ENCODE results near the gene FXYD2.

The FXYD2 gene

DNA sequence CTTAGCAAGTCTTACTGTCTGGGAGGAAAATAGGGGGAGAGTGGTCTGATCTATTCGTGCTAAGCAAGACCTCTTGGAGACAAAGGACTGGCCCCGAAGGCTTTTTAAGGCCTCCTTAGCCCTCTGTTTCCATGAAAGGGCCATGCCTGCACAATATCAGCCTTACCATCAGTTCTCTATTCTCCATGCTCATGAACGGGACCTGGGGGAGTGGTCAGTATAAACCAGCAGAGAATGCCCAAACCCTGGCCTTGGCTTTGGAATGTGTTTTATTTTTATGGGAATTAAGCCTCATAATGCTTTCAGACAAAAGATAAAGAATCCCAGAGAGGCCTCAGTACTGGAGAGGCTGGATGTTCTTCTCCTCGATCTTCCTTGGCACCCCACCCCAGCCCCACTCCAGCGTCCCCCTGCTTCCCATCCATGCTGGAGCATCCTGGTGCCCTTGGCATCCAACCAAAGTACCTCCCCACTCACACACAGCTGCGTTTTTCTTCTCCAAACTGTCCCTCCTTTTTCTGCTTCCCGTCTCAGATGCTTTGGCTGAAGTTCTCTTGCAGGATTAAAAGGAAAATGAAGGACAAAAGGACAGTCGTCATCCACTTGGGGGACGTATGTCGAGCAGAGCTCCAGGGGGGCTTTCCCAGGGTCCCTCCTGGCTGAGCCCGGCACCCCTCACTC is 33.3 kb upstream of the FXYD2 start:
- DNase-seq (ENCODE audit: low read depth in 2 of 2): no peak

DNA sequence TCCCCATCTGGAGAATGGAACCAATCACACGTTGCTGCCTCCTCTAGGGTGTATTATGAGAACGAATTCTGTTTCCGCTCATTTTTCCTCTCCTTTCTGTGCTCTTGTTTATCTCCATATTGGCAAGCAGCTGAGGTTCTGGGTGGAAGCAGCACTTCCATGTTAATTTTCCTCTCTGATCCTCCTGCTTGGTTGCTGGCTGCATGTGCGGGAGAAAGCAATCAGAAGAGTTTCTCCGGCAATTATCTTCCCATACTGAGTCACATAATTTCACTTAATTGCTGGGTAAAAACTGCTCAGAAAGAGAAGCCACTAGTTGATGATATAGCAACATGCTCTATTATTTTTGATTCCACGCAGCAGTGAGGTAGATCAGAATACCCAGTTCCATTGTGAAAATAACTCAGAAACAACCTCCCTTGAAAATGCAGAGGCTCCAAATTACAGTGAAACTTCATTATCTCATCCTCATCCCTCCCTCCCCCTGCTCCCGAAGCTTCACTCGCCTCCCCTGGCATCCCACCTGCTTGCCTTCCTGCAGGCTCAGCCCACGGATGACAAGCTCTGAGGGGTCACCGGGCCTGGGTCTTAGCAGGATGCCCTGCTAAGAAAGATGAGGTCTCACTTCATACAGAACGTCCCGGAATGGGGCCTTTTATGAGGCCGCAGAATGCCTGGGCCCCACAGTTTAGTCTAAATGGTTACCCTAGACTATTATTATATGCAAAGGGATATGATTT is 31.5 kb upstream of the FXYD2 start:
- no peak for DNase-seq (ENCODE audit: low read depth in 2 of 2)

DNA sequence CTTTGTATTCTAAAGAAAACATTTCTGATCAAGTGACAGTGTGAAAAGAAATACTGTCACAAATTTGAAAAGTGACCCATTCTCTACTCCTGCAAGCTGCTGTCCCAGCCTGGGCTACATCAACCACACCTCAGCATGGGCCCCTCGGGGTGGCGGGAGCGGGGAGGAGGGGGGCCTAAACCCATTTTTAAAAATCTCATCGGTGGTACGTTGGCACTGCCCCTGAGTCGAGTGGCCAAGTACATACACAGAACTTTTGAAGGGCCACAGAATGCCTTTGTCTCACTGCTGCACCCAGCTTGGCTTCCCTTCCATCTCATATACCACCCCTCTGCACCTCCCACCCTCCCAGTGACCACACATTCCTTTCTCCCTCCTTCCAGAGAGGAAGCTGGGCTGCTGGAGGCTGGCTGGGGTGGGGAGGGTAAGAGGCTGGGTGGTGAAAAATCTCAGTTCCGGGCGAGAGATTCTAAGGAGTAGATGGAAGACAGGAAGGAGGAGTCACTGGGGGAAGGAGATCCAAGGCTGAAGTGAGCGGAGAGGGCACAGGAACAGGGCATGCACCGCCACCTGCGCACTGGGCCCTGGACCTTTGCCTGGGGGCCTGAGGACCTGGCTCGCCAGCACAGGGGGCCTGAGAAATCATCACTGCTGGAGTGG is 30.8 kb upstream of the FXYD2 start:
- no peak for DNase-seq (ENCODE audit: low read depth in 2 of 2)

DNA sequence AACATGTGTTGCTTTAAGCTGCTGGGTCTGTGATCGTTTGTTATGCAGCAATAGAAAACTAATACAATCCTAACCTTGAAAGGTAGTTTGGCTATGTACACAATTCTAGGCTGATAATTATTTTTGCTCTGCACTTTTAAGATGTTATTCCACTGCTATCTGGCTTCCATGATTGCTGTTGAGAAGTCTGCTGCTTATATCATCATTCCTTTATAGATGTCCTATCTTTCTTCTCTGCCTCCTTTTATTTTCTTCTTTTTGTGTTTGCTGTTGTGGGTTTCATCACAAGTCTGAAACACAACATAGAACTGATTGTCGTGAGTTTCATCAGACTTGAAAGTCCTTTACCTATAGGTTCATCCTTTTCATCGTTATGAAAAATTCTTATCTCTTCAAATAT is 27.8 kb upstream of the FXYD2 start:
- no peak for DNase-seq (ENCODE audit: low read depth in 2 of 2)

DNA sequence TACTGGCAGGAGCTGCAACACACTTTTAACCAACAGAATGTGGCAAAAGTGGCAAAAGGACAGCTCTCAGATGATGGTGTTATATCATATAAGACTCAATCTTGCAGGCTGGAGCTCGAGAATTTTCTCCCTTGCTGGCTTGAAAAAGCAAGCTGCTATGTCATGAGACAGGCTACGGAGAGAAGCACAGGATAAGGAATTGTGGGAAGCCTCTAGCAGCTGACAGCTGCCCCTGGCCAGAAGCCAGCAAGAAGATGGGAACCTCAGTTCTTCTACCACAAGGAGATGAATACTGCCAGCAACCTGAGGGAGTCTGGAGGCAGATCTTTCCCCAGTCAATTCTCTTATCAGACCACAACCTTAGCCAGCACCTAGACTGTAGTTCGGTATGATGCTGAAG is 27.3 kb upstream of the FXYD2 start:
- DNase-seq (ENCODE audit: low read depth in 2 of 2): no peak

DNA sequence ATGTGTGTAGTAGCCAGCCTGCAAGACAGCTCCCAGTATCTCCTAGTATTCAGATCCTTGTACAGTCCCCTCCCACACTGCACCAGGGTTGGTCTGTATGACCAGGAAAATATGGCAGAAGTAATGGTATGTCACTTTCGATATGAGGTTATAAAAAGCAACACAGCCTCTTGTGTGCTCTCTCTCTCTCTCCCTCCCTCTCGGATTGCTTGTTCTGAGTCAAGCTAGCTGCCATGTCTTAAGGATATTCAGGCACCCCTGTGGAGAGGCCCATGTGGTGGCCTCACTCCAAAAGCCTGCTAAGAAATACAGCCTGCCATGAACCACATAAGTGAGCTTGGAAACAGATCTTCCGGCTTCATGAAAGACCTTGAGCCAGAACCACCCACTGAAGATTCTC is 26.6 kb upstream of the FXYD2 start:
- DNase-seq (ENCODE audit: low read depth in 2 of 2): no peak

DNA sequence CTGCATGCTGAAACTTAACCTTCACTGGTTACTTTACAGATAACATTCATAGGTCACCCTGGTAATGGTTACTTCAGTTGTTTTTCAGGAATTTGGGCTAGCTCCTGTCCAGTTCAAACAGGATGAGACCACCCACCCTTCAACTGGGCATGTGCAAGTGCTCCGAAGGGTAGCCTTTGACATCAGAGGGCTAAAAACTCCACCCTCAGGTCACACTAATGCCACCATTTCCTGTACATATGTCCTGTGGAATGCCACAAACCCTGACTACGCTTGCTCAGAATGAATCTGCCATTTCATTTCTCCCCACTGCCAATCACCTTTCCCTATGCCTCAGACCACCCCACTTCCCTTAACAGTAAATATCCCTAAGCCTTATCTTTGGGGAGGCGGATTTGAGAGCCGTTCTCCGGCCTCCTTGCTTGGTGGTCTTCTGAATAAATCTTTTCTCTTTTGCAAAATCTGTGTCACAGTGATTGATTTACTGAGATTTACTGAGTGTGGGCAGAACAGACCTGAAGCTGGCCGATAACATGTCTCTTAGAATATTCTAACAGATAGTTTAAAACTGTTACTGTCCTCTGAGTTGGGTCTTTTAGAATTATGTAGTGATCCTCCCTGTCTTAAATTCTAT is 25.4 kb upstream of the FXYD2 start:
- DNase-seq (ENCODE audit: low read depth in 2 of 2): no peak

DNA sequence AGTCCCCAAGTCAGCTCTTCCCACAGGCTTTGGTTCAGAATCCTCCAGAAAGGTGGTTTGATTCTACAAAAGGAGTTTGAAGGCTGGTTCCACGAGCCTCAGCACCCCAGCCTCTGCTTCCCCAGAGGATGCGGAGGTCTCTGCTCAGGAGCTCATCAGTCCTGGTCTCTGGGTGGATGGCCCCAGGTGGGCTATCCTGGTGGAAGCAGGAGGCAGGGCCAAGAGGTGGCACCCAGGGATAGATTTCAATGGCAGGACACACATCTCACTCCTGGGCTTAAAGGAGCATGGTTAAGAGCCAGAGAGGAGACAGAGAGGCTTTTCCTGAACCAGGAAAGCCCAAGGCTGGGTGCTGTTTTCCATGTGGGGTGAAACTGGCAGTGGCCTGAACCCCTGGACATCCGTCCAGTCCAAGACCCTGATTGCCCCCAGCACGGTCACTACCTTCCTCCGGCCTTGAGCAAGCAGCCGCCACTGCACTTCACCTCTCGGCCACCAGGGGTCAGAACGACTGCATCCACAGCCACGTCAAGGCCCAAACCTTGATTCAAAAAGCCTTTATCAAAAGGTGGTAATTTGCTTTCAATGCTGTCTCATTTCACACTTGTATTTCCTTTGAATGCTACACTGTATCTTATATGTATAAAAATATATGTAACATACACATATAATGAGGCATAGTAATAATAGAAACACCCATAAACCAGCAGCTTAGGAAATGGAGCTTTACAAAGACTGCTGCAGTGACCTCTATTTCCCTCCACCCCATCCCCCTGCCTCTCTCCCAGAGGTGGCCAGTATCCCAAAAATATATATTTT is 19.3 kb upstream of the FXYD2 start:
- peak; percentile 57 to 76 for DNase-seq (ENCODE audit: low read depth in 2 of 2)

DNA sequence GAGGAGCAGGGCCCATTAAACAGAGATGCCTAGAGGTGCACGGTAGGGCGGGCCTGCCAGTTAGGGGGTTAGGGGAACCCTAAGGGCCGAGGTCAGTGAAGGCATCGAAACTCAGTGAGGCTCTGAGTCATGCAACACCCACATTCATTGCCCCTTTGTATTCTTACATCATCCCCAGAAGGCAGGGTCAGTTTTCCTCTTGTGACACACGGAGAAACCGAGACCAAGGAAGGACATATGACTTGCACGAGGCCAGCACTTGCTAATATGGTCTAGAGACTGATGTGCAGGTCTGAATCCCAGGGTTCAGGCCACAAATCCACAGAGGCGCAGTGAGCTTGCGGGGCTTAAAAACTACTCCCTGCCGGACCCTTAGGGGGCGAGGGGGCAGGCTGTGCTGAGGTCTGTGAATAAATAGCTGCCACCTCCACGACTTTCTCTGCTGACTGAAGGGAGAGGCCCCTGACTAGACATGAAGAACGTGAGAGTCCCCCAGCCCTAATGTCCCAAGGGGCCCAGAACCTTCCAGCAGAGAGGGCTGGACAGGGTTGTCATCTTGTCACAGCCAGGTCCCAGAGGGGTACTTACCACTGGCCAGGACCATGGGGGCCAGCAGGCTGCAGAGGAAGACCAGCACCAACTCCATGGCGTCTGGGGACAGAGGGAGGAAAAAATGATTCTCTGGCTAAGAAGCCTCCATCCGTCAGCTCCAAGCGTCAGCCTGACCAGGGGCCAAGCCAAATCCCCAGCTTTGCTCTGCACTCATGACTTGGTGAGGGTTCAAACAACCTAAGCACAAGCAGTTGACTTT is 17.8 kb upstream of the FXYD2 start:
- DNase-seq (ENCODE audit: low read depth in 2 of 2): no peak

DNA sequence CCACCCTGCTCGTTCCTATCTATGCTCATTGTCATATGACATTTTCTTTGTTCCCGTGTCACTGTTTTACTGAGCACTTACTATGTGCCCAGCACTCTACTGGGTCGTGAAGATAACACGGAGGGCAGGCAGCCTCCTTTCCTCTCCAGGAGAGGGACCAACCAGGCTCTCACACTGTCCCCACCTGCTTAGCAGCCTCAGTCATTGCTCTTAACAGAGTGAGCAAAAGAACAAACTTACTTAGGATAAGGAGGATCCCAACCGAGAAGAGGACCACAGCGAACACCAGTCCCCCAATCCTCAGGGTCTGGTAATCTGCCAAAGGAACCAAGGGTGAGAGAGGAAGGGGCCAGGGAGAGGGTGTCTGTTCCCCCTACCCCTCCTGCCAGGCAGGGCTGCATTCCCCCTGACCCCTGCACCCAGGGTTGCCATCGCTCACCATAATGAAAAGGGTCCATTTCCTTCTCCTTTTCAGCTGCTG is 17.0 kb upstream of the FXYD2 start:
- DNase-seq (ENCODE audit: low read depth in 2 of 2): no peak

DNA sequence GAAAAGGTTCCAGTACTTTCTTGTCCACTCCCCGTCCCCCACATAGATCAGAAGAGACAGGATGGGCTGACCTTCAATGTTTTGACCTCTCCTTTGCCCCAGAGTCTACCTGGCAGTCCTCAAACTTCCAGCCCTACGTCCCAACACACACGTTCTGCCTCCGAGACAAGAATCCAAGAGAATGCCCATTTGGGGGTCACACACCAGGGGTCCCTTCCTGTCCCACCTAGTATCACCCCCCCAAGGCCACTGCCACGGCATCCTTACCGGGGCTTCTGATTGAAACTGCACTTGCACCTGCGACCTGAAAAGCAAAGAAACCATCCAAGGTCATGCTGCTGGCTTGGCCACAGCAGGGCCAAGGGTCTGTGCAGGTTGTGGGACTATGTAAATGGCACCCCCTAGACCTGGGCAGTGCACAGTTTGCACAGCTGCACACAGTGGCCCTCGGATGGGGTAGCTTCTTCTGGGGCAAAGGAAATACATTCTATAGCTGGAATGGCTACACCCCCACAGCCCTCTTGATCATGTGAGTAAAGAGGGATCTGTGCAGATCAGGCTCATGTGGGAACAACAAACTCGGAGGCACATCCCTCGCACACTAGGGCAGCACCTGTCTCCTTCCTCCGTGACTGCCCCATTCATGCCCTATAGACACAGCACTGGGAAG is 16.5 kb upstream of the FXYD2 start:
- no peak for DNase-seq (ENCODE audit: low read depth in 2 of 2)

DNA sequence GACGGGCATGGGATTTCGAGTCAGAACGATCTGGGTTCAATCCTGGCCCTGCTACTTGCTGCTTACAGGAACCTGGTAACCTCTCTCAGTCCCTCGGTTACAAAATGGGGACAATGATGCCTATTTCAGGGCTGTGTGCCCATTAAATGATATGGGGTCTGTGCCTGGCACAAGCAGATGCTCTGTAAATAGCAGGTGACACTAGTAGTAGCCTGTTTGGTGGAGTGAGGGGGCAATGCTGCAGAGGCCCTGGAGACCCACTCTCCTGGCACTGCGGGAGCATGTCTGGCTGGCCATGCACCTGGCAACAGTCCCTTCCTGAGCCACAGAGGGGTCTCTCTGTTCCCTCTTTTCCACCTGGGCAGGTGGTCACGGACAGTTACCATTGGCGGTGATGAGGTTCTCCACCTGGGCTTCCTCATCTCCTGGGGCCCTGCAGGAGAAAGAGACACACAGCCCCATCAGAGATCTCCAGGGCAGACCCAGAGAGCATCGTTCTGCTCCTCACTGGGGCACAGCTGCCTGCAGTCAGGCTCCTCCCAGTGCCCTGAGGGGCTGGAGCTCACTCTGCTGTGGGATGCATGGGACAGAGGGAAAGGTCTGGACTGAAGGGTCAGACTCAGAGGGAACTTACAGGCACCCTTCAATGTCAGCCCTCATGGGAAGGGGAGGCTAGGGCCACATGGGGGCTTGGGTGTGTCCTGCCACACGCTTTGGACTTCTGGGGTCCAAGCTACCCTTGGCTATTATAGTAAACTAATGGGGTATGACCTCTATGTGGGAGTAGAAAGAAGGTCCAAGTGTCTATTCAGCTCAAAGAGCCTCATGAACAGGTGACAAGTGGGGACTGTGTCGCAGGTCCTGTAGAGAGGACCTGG is 15.6 kb upstream of the FXYD2 start:
- no peak for DNase-seq (ENCODE audit: low read depth in 2 of 2)

DNA sequence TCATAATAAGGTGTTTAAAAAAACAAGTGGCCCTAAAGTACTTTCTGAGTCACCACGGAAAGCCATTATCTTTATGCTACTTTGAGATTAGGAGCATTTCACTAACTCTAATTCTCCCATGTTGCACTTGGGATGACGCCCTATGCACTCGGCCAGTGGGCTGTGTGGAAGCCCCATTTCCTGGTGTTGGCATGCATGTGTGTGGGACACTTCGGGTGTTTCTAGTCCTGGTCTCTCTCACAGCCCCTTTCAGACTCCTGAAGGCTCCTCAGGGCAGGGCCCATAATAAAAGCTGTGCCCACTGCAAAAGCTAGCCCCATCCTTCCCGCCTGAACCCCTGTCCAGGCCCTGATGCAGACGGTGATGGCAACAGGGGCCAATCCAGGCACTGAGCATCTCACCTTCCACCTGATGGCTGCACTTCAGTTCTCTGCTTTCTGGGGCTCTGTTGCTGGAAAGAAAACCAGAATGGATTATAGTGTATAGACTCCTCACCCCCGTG is 14.9 kb upstream of the FXYD2 start:
- DNase-seq (ENCODE audit: low read depth in 2 of 2): no peak

DNA sequence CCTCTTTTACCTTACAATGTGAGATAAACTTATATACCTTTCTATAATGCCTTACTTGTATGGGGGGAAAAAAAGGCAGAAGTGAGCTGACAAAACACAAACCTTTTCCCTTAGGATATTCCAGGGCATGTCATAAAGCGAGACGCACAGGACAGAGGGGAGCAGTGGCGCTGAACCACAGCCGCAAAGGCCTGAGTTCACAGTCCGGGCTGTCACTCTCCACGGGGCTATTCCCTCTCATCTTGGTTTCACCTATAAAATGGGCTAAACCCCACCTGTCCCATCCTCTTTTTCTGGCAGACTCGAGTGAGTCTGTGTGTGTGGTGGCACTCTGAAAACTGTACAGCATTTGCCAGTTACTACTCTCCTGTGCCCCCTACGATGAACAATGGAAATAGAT is 14.4 kb upstream of the FXYD2 start:
- DNase-seq (ENCODE audit: low read depth in 2 of 2): no peak

DNA sequence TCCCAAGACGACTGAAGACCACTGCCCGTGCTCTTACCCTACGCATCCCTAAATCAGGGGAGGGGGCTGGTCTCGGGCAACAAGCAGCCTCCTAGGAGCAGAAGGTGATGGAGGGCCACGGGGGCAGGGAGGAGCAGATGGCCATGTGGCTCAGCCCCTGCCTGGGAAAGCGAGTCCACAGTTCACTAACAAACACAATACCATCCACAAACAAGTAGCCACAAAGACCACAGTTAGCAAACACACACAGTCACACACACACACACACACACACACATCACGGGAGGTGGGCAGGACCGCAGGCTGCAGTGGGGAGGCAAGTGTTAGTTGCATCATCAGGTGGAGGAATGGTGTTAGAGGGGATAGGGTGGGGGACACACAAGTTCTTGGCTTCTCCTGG is 13.2 kb upstream of the FXYD2 start:
- DNase-seq (ENCODE audit: low read depth in 2 of 2): no peak

DNA sequence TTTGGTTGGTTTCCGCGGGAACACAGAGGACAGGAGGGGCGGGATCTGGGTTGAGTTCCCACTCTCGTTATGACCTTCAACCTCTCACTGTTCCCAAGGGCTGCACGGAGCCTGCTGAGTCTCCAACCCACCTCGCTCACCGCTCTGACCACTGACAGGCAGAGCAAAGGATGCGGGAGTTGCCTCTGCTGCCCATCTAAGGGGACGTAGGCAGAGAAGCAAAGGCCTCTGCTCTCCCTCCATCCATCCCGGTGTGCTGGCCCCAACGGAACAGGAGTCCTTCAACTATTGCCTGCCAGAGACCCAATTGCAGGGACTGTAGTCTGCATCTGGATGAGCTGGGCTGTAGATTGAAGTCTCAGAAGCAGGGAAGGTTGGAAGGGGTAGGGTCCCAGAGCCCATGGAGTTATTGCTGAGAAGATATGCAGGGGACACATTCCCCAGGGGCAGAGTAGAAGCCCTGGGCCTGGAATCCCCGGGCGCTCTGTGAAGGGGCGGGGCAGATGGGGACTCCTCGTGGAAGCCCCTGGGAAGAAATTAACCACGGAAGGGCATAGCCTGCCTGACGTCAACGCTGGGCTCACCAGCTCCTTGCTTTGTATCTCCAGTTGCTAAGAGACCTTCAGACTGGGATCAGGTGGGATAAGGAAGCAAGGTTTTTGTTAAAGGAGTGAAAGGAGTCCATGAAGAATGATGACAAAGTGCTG is 12.7 kb upstream of the FXYD2 start:
- no peak for DNase-seq (ENCODE audit: low read depth in 2 of 2)

DNA sequence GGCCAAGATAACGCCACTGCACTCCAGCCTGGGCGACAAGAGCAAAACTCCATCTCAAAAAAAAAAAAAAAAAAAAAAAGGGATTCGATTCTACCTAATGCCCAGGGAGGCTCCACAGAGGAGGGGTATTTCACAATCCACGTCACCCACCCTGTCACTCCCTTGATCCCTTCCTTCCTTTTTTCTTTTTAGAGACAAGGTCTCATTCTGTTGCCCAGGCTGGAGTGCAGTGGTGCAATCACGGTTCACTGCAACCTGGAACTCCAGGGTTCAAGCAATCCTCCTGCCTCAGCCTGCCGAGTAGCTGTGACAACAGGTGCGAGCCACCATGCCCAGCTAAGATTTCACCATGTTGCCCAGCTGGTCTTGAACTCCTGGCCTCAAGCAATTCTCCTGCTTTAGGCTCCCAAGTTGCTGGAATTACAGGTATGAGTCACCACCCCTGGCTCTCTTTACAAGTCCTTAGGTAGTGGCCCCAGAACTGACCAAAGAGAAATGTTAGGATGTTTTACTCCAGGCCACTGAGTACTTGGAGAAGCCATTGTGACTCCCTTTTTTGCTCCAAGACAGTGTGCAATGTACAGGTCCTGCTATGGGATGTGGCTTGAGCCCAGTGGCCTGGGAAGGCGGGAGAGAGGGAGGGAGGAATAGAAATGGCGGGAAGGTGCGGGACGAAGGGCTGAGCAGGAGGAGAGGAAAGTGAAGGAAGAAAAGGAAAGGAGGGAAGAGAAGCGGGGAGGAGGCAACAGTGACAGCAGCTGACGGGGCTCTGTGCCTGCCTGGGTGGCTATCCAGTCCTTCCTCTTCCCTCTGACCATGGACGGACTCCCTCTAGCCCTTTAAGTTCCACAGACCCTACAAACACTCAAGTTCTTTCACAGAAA is 11.8 kb upstream of the FXYD2 start:
- DNase-seq (ENCODE audit: low read depth in 2 of 2): no peak
